ENCODE results near the gene ZPR1.
A peak's percentile ranks its signal among the peaks of the same experiment; 100 is the strongest.
"Not testable (repeated sequence)": the region's sequence is repeated elsewhere in the genome, so short reads cannot be mapped to it uniquely, and the experiment has no call there.

ZPR1 gene

GRCh38 chr11:116787786-116788486, at the start of gene ZPR1:
ZPR1 (minus strand) TSS chr11:116788023; CDS start chr11:116787990, 33 bp downstream.
- DNase-seq (ENCODE audit: low read depth in 2 of 2) = peak; percentile 72 to 84

GRCh38 chr11:116836632-116836991, 48.8 kb upstream of the ZPR1 start:
- no peak for DNase-seq (ENCODE audit: low read depth in 2 of 2)

GRCh38 chr11:116835791-116836631, 48.2 kb upstream of the ZPR1 start:
- peak; percentile 50 to 69 for DNase-seq (ENCODE audit: low read depth in 2 of 2)

GRCh38 chr11:116835042-116835772, 47.4 kb upstream of the ZPR1 start:
- no peak for DNase-seq (ENCODE audit: low read depth in 2 of 2)

- DNase-seq (ENCODE audit: low read depth in 2 of 2) = not testable (repeated sequence)
Observed at GRCh38 chr11:116834535-116835041, 46.8 kb upstream of the ZPR1 start.

- DNase-seq (ENCODE audit: low read depth in 2 of 2) = no peak
Observed at GRCh38 chr11:116833816-116834534, 46.2 kb upstream of the ZPR1 start.

- DNase-seq (ENCODE audit: low read depth in 2 of 2) = no peak
Observed at GRCh38 chr11:116833491-116833815, 45.6 kb upstream of the ZPR1 start.

GRCh38 chr11:116832350-116833290, 44.8 kb upstream of the ZPR1 start:
- no peak for DNase-seq (ENCODE audit: low read depth in 2 of 2)

GRCh38 chr11:116831790-116832349, 44.0 kb upstream of the ZPR1 start:
- no peak for DNase-seq (ENCODE audit: low read depth in 2 of 2)

- no peak for DNase-seq (ENCODE audit: low read depth in 2 of 2)
Observed at GRCh38 chr11:116830184-116830912, 42.5 kb upstream of the ZPR1 start.

GRCh38 chr11:116829525-116830183, 41.8 kb upstream of the ZPR1 start, which contains the start of gene APOC3:
APOC3 (plus strand) TSS chr11:116829907; CDS start chr11:116830583, 676 bp downstream.
- DNase-seq (ENCODE audit: low read depth in 2 of 2) = no peak

GRCh38 chr11:116828632-116829524, 41.1 kb upstream of the ZPR1 start:
- no peak for DNase-seq (ENCODE audit: low read depth in 2 of 2)

- no peak for DNase-seq (ENCODE audit: low read depth in 2 of 2)
Observed at GRCh38 chr11:116827461-116827860, 39.6 kb upstream of the ZPR1 start.

- DNase-seq (ENCODE audit: low read depth in 2 of 2) = no peak
Observed at GRCh38 chr11:116826751-116827431, 39.1 kb upstream of the ZPR1 start.

GRCh38 chr11:116825854-116826750, 38.3 kb upstream of the ZPR1 start:
- no peak for DNase-seq (ENCODE audit: low read depth in 2 of 2)

GRCh38 chr11:116825434-116825833, 37.6 kb upstream of the ZPR1 start:
- no peak for DNase-seq (ENCODE audit: low read depth in 2 of 2)

Measured in stimulated activated CD4-positive, alpha-beta T cell treated with anti-CD3 and anti-CD28 coated beads, Interleukin-12 subunit alpha, Interleukin-12 subunit beta, amount 100 ng/mL, for 24 hours (primary cell).